Heart right ventricle (tissue), 16 donors: ENCODE data around the gene SLC2A13. TPM values are rescaled to one million over a fixed set of nuclear protein-coding genes. Genes with fewer than 3 reads are reported as not detected.

Experiments
- ATAC-seq, 8 donors: fragments of 200-7000 bp; cut with Tn5 transposase; one replicate each; pipeline ENCODE4 v1.9.1; 2020; ENCODE audit warnings: mild to moderate bottlenecking in 8 of 8, moderate library complexity in 8 of 8, moderate number of reproducible peaks in 1 of 8
- DNase-seq, 2 donors: peaks; one replicate each; pipeline ENCODE4 v3.0.0-alpha.2; 2020
- H3K27ac ChIP-seq, 10 donors: fragments of 200-600 bp; sonication (generic) in 2 of 10; one replicate each; pipeline versions ENCODE4 v1.5.0 to v1.8.0; 2020 to 2022; ENCODE audit warnings: mild to moderate bottlenecking in 3 of 10
- H3K27me3 ChIP-seq, 7 donors: fragments of 200-600 bp; one replicate each; pipeline ENCODE4 v1.8.0; 2021 to 2022; ENCODE audit warnings: mild to moderate bottlenecking in 2 of 7
- H3K36me3 ChIP-seq, 9 donors: fragments of 200-600 bp; sonication (generic) in 1 of 9; one replicate each; pipeline versions ENCODE4 v1.5.0 to v1.8.0; 2020 to 2022; ENCODE audit warnings: mild to moderate bottlenecking in 2 of 9
- H3K4me1 ChIP-seq, 9 donors: fragments of 200-600 bp; sonication (generic) in 1 of 9; one replicate each; pipeline versions ENCODE4 v1.5.0 to v1.8.0; 2020 to 2022; ENCODE audit warnings: mild to moderate bottlenecking in 4 of 9
- H3K4me3 ChIP-seq, 10 donors: fragments of 200-600 bp; sonication (generic) in 2 of 10; one replicate each; pipeline versions ENCODE4 v1.5.0 to v1.8.0; 2020 to 2022; ENCODE audit warnings: mild to moderate bottlenecking in 7 of 10, moderate library complexity in 2 of 10
- H3K9me3 ChIP-seq, 11 donors: fragments of 200-600 bp in 10 of 11; sonication (generic) in 2 of 11; one replicate each; pipeline versions ENCODE4 v1.5.0 to v1.8.0; 2013 to 2022; ENCODE audit warnings: mild to moderate bottlenecking in 2 of 11, control low read depth in 1 of 11, moderate library complexity in 1 of 11
- CTCF ChIP-seq, 9 donors: fragments of 200-600 bp; sonication (generic) in 2 of 9; IDR thresholded peaks; one replicate each; pipeline versions ENCODE4 v1.5.0 to v1.8.0; 2021 to 2022; ENCODE audit warnings: antibody characterized with exemption in 9 of 9, mild to moderate bottlenecking in 5 of 9, moderate library complexity in 1 of 9
- WGBS, 2 donors: extraction: QIAGEN DNeasy Blood & Tissue Kit; methylation state at CpG; one replicate each; pipeline ENCODE4 v1.1.7; 2013; ENCODE audit warnings: inconsistent platforms in 1 of 2; 5-methylcytosine and 5-hydroxymethylcytosine counted together
- intact Hi-C, 10 donors: fragments of 100-400 bp; cut with DNase I; formaldehyde crosslinking; loops; one replicate each; pipeline versions ENCODE4 v1.11.1 to v1.14.2; 2022
- polyA plus RNA-seq, 2 donors: library from polyadenylated mRNA; stranded (reverse); fragments of 200-250 nt; gene quantifications; one replicate each; pipeline ENCODE4 v1.2.3, GENCODE V29; 2013
- total RNA-seq, 10 donors: library from RNA; stranded (reverse); fragmentation: NEBNext Ultra II Directional in 3 of 10; extraction: Animal tissue kit (Norgen Biotek cat#: 25700) in 3 of 10; gene quantifications; one replicate each; pipeline versions ENCODE4 v1.2.1 to v1.2.4, GENCODE V29; 2021 to 2023
- donor health status: Arrhythmogenic right ventricular cardiomyopathy.
- donor health status: ischemic (EF 13 %, LVEDD 7.1; RV severe dilation, severe dysfunction).
- donor health status: healthy with polysubstance abuse.
- donor health status: DM: no; HTN: yes; CAD: no.
- donor health status: DM: no; HTN: no; CAD: no.
- donor health status: ischemic (EF 25% LVEDD 6.9; RV normal size, moderate dysfunction).
- donor health status: ischemic (EF 25% LVEDD 5.7; RV mildly dilated, moderate dysfunction).
- donor health status: healthy.
- donor health status: DM: yes; HTN: yes; CAD: no.
- donor health status: Ischemic cardiomyopathy.
- donor health status: ischemic (EF 35%, LVEDD 5.7; RV mildly dilated, moderate dysfunction).
- donor health status: nonischemic (EF 11% LVEDD 7.7; RV severe dilation, severe dysfunction).
- donor health status: DM: yes; HTN: yes; CAD: no.
- donor health status: PGD.
- donor health status: ischemic (EF 29% LVEDD 5.4; RV normal size, mild dysfunction).
- donor health status: nonischemic (EF 23%, LVEDD 6.1; RV moderate dilation, normal function).

The SLC2A13 gene
- total and polyA plus RNA-seq, 12 donors = 2.6 to 14.2 (median 9.8) TPM

DNA sequence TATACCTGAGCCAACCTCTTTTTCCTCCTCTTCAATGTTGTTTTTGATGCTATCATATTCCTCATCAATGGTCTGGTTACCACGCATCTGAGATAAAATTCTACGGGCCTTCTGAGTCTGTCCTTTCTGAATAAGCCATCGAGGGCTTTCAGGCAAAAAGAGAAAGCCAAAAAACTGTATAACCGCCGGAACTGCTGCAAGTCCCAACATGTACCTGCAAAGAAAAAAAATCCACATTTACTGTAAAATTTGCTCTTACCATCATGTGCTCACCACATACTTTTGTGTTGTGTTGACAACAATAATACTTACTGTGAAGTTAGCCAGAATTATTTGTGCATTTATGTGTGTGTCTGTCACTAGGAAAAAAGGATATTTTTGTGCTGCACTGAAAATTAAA, 77.6 kb downstream of the SLC2A13 start:
- Histone ChIP-seq H3K27ac (no peak overlapping the region), H3K4me1 (peaks cover 0 to 14% (median 6%) of the 10 kb centered on the region in 9 donors), H3K36me3 (peaks cover 0 to 15% (median 0%) of the 10 kb centered on the region in 9 donors), H3K9me3 (no peaks in the 10 kb centered on the region), H3K4me3 (no peak overlapping the region), H3K27me3 (no peaks in the 10 kb centered on the region)
- no peak for TF ChIP-seq CTCF (IDR thresholded peaks at IDR 0.05)
- ATAC-seq (no peak), DNase-seq (no peak)
- WGBS, 2 donors = 94 to 96% methylated on average over 5 of the region's 5 CpGs
- intact Hi-C loops = no loop called here

DNA sequence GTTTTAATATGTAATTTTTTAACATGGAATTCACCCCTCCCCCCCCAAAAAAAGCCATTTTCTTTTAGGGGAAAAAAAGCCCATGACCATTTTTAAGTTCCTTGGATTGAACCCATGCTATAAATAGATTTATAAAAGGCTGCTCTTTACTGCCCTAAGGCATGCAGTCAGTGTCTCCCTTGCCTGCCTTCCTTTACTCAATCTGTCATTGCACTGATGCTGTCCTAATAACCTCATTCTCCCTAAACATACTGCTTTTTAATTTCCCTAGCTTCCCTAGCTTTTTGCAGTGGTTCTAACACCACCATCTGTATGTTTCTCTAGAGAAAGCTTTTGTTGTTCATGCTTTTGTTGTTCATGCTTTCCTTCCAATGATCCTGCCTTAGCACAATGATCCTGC, 83.0 kb downstream of the SLC2A13 start:
- no peaks in the 10 kb centered on the region for H3K27me3 ChIP-seq
- H3K4me3 ChIP-seq = no peak overlapping the region
- TF ChIP-seq CTCF (IDR thresholded peaks at IDR 0.05) = no peak
- peak in 1 of 8 donors; percentile 28 for ATAC-seq
- no peak for DNase-seq
- peaks cover 0 to 13% (median 0%) of the 10 kb centered on the region in 9 donors for H3K4me1 ChIP-seq
- H3K9me3 ChIP-seq = no peaks in the 10 kb centered on the region
- peaks cover 0 to 12% (median 0%) of the 10 kb centered on the region in 9 donors for H3K36me3 ChIP-seq
- no peak overlapping the region for H3K27ac ChIP-seq
- intact Hi-C loops = loop anchor here in 1 of 10 donors (5.0 kb wide), 1 partner anchor 79 kb away; no protein-coding TSS in a partner anchor

DNA sequence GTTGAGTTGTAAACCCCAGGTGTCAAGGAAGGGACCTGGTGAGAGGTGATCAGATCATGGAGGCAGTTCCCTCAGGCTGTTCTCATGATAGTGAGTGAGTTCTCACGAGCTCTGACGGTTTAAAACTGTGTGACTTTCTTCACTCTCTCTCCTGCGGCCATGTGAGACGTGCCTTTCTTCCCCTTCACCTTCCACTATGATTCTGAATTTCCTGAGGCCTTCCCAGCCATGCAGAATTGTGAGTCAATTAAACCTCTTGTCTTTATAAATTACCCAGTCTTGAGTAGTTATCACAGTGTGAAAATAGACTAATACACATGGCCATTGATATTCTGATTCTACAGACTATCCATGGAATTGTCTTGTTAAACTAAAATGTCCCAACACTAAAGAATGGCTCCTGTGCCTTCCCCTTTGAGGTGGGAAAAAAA, 85.6 kb downstream of the SLC2A13 start:
- intact Hi-C loops = loop anchor here in 1 of 10 donors (5.0 kb wide), 1 partner anchor 82 kb away; no protein-coding TSS in a partner anchor
- ATAC-seq = no peak
- TF ChIP-seq CTCF (IDR thresholded peaks at IDR 0.05) = no peak
- Histone ChIP-seq H3K27ac (no peak overlapping the region), H3K9me3 (no peaks in the 10 kb centered on the region), H3K27me3 (no peaks in the 10 kb centered on the region), H3K4me3 (no peak overlapping the region), H3K4me1 (peaks cover 0 to 19% (median 7%) of the 10 kb centered on the region in 9 donors), H3K36me3 (no peaks in the 10 kb centered on the region)
- no peak for DNase-seq
- 96% methylated on average over 4 of the region's 4 CpGs for WGBS, 2 donors

GRCh38 chr12:40017488-40017887, 88.4 kb downstream of the SLC2A13 start:
- WGBS, 2 donors = 83 to 91% methylated on average over 1 of the region's 1 CpG
- Histone ChIP-seq H3K27ac (peak overlapping the region in 2 of 10 donors; percentile 1 to 21), H3K4me1 (peaks cover 0 to 20% (median 11%) of the 10 kb centered on the region in 9 donors), H3K36me3 (no peaks in the 10 kb centered on the region), H3K4me3 (no peak overlapping the region), H3K9me3 (no peaks in the 10 kb centered on the region), H3K27me3 (no peaks in the 10 kb centered on the region)
- DNase-seq (no peak), ATAC-seq (peak in 2 of 8 donors; percentile 36 to 75)
- intact Hi-C loops = loop anchor here in 2 of 10 donors (10.0 kb wide), 2 partner anchors 87 to 207 kb away; partner anchors contain the start of genes LRRK2 (in 1 of the 2) and SLC2A13 (in 1 of the 2)
- no peak for TF ChIP-seq CTCF (IDR thresholded peaks at IDR 0.05)
